ENCODE data around the gene CD3E. TPM values are rescaled to one million over a fixed set of nuclear protein-coding genes. Genes with fewer than 3 reads are reported as not detected.
A peak's percentile ranks its signal among the peaks of the same experiment; 100 is the strongest.

The CD3E gene
- total and polyA plus RNA-seq, 9 of the 15 experiments (the other 6 are each of a cell fraction or from before 2014, with no cell fraction given), result 0.07 to 0.62 (median 0.19) TPM; not detected in 5

- Histone ChIP-seq H2AFZ (ENCODE audit: low read depth, low read length) (peak overlapping the region; percentile 34; the same call in 1 of the 2 replicates), H3K4me2 (ENCODE audit: insufficient read depth, low read length) (no peak overlapping the region)
Measured at GRCh38 chr11:118310781-118311485, 6.4 kb downstream of the CD3E start.

More at GRCh38 chr11:118310781-118311485, 6.4 kb downstream of the CD3E start:
- no TSS peak for BruUV-seq (replicated peaks)
- FAIRE-seq (peak; percentile 70), DNase-seq (ENCODE audit: extremely low read depth in 1 of 4, low spot score in 3 of 4) (no peak), ATAC-seq (no peak)
- ChIA-PET CTCF (ENCODE audit: low intra/inter-chr PET ratio) (no interaction called here), POLR2A (no interaction called here)
- Histone ChIP-seq H3K27me3 (ENCODE audit: control insufficient read depth in 2 of 2, insufficient read depth in 2 of 2, low read length in 2 of 2) (peaks cover 0 to 7% of the 10 kb centered on the region in 2 experiments; a peak in 1 of 5 replicates), H3K9me1 (ENCODE audit: control insufficient read depth, insufficient read depth, low read length) (peaks cover 3% of the 10 kb centered on the region), H3K9me3 (replicated peaks; ENCODE audit: control insufficient read depth, insufficient read depth, low read depth, low read length) (no peaks in the 10 kb centered on the region), H3K27ac (ENCODE audit: extremely low read depth, low read depth, low read length) (peak overlapping the region; percentile 8; the same call in 1 of the 3 replicates), H4K20me1 (replicated peaks; ENCODE audit: control insufficient read depth, insufficient read depth, low read length) (no peaks in the 10 kb centered on the region), H3K36me3 (ENCODE audit: control insufficient read depth, insufficient read depth, low read length) (no peaks in the 10 kb centered on the region), H3K4me1 (replicated peaks in 1 of 2; ENCODE audit: control insufficient read depth in 2 of 2, insufficient read depth in 2 of 2, low read length in 2 of 2) (peaks cover 6 to 31% of the 10 kb centered on the region in 2 experiments), H3K9ac (ENCODE audit: insufficient read depth in 1 of 2, low read depth in 2 of 2, low read length in 2 of 2) (no peak overlapping the region; a peak in 1 of 4 replicates), H3K79me2 (ENCODE audit: control insufficient read depth, insufficient read depth, low read length) (no peaks in the 10 kb centered on the region), H3K4me3 (no peak overlapping the region)
- WGBS (ENCODE audit: insufficient coverage, low coverage, missing lambda C conversion rate), result 24% methylated on average over 3 of the region's 3 CpGs
- TF ChIP-seq MBD1 (CRISPR knock-in tag; IDR thresholded peaks at IDR 0.05) (no peak), ZFP36 (IDR thresholded peaks at IDR 0.05; ENCODE audit: low read depth, low read length, partially characterized antibody) (no peak), YY1 (IDR thresholded peaks at IDR 0.05; ENCODE audit: borderline replicate concordance in 1 of 3, control insufficient read depth in 1 of 3, extremely low read depth in 1 of 3, insufficient read depth in 3 of 3, insufficient read length in 1 of 3, insufficient replicate concordance in 2 of 3, low read depth in 1 of 3, low read length in 2 of 3) (peak in 1 of 3 experiments; percentile 30), ZNF324 (CRISPR knock-in tag; IDR thresholded peaks at IDR 0.05) (no peak), CREB5 (CRISPR knock-in tag; IDR thresholded peaks at IDR 0.05) (no peak), ZBTB43 (CRISPR knock-in tag; IDR thresholded peaks at IDR 0.05) (no peak), ZNF778 (CRISPR knock-in tag; IDR thresholded peaks at IDR 0.05) (no peak), GMEB1 (CRISPR knock-in tag; IDR thresholded peaks at IDR 0.05) (no peak)
- intact Hi-C loops (cut with micrococcal nuclease) (loop anchor here (1.0 to 5.0 kb wide), 2 partner anchors 36 to 113 kb away; no protein-coding TSS in a partner anchor), in situ Hi-C loops (cut with MboI) (no loop called here)

Measured in K562 (cell line).